ENCODE data around the gene C6orf136.

GRCh38 chr6:30645989-30646388 is 944 bp upstream of the C6orf136 start:
- TF ChIP-seq CTCF (IDR thresholded peaks at IDR 0.05; ENCODE audit: low read depth, low read length), result no peak
- TF ChIP-seq MAX (IDR thresholded peaks at IDR 0.05; ENCODE audit: low read depth, low read length), result no peak
